SH-SY5Y (cell line): ENCODE results near the gene WDR20.

Source experiments
- GATA2 ChIP-seq: IDR thresholded peaks from 2 replicates; pipeline ENCODE4 v1.6.1; 2011; ENCODE audit warnings: mild to moderate bottlenecking, low read depth, low read length
- GATA3 ChIP-seq: IDR thresholded peaks from 2 replicates; pipeline ENCODE4 v1.6.1; 2011; ENCODE audit warnings: low read depth, mild to moderate bottlenecking, low read length, moderate library complexity

DNA sequence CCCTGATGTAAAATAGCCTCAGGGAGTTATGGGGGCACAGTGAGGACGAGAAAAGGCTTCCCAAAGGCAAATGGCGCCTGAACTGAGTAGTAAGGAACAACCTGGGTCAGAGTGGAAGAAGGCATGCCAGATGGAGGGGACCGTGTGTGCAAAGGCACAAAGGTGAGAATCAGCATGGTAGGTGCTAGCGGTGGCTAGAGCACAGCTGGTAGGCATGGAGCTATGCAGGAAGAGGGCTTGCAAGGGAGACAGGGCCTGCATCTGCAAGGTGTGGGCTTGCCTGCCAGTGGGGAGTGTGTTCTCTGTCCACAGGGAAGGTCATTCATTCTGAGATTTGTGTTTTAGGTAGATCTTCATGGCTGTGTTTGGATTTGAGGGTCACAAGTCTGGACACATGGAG is 34.3 kb upstream of the WDR20 start:
- no peak for TF ChIP-seq GATA2
- no peak for TF ChIP-seq GATA3
